HepG2 (cell line): Measurements from ENCODE around the gene GABRR3. TPM values are rescaled to one million over a fixed set of nuclear protein-coding genes. Genes with fewer than 3 reads are reported as not detected.

Experiments
- ATAC-seq: fragments of 200-7000 bp; cut with Tn5 transposase; 3 replicates; pipeline ENCODE4 v1.9.1; 2020; ENCODE audit warnings: mild to moderate bottlenecking, moderate library complexity
- BruUV-seq: library from RNA; stranded (reverse); fragments of 400-500 nt; replicated peaks from 2 replicates; lab custom pipeline; 2021; lab: Mats Ljungman, UMichigan
- CTCF ChIA-PET: fragments of 300-600 bp; formaldehyde crosslinking; extraction: SDS; loops from one replicate; lab custom pipeline; 2021; ENCODE audit warnings: low total read pairs, inconsistent platforms, low intra/inter-chr PET ratio; lab: Yijun Ruan, JAX
- POLR2A ChIA-PET: fragments of 350-600 bp; sonication (Branson Sonifier 250); formaldehyde crosslinking; loops from one replicate; lab custom pipeline; 2020; ENCODE audit warnings: antibody characterized with exemption, inconsistent platforms; lab: Yijun Ruan, JAX
- DNase-seq: peaks from one replicate; pipeline ENCODE4 v3.0.0-alpha.2; 2015; ENCODE audit warnings: low spot score
- FAIRE-seq: peaks from 3 replicates; lab custom pipeline; 2011; peaks lifted over from hg19 to GRCh38; lab: Jason Lieb, UNC
- H2AFZ ChIP-seq: one replicate; pipeline ENCODE4 v1.6.1; 2011; ENCODE audit warnings: low read length, inconsistent platforms
- H3K27ac ChIP-seq: fragments of 300-600 bp; 3 replicates; pipeline ENCODE4 v1.8.0; 2011; ENCODE audit warnings: mixed run types, mild to moderate bottlenecking, mixed read lengths, low read length, inconsistent platforms; ENCODE audit not compliant: insufficient read depth; ENCODE audit errors: extremely low read length
- H3K27me3 ChIP-seq, 2 experiments: fragments of 200-600 bp in 1 of 2; 2 replicates in 1 of 2; 3 replicates in 1 of 2; pipeline versions ENCODE4 v1.6.0 to v1.8.0; 2011; ENCODE audit warnings: low read length in 2 of 2, mild to moderate bottlenecking in 2 of 2, moderate library complexity in 2 of 2, inconsistent platforms in 1 of 2; ENCODE audit not compliant: insufficient read depth in 2 of 2, control insufficient read depth in 1 of 2
- H3K36me3 ChIP-seq, 2 experiments: fragments of 200-600 bp in 1 of 2; replicated peaks in 1 of 2; 2 replicates in 1 of 2; 3 replicates in 1 of 2; pipeline versions ENCODE4 v1.5.1 to v1.8.0; 2011; ENCODE audit warnings: low read length in 2 of 2, inconsistent platforms in 1 of 2; ENCODE audit not compliant: insufficient read depth in 2 of 2, control insufficient read depth in 1 of 2
- H3K4me1 ChIP-seq: 2 replicates; pipeline ENCODE4 v1.5.1; 2012; ENCODE audit warnings: low read length, inconsistent platforms; ENCODE audit not compliant: insufficient read depth
- H3K4me2 ChIP-seq: 2 replicates; pipeline ENCODE4 v1.6.0; 2011; ENCODE audit warnings: low read depth, low read length, inconsistent platforms
- H3K4me3 ChIP-seq, 3 experiments: fragments of 200-600 bp in 1 of 3; sonication (generic), shearing (Covaris generic) in 1 of 3; replicated peaks in 1 of 3; 2 replicates each; pipeline ENCODE4 v1.5.1; 2011 to 2016; ENCODE audit warnings: low read length in 3 of 3, inconsistent platforms in 2 of 3, low read depth in 2 of 3, mild to moderate bottlenecking in 2 of 3, control low read depth in 1 of 3, mixed read lengths in 1 of 3; ENCODE audit not compliant: insufficient read depth in 1 of 3
- H3K79me2 ChIP-seq: one replicate; pipeline ENCODE4 v1.6.1; 2011; ENCODE audit warnings: low read length, inconsistent platforms; ENCODE audit not compliant: insufficient read depth
- H3K9ac ChIP-seq: 2 replicates; pipeline ENCODE4 v1.6.0; 2011; ENCODE audit warnings: mild to moderate bottlenecking, low read depth, low read length, inconsistent platforms; ENCODE audit not compliant: insufficient read depth
- H3K9me3 ChIP-seq: 2 replicates; pipeline ENCODE4 v1.5.1; 2012; ENCODE audit warnings: mild to moderate bottlenecking, low read length
- H4K20me1 ChIP-seq: 2 replicates; pipeline ENCODE4 v1.6.0; 2011; ENCODE audit warnings: inconsistent platforms, mild to moderate bottlenecking, low read length, moderate library complexity; ENCODE audit not compliant: insufficient read depth
- EEA1 ChIP-seq: sonication (generic); formaldehyde crosslinking; IDR thresholded peaks from 2 replicates; pipeline ENCODE4 v1.5.1; 2020; ENCODE audit warnings: mild to moderate bottlenecking, missing genetic modification reagents, borderline replicate concordance
- POLR2G ChIP-seq: fragments of 200-400 bp; formaldehyde crosslinking; IDR thresholded peaks from 2 replicates; pipeline ENCODE4 v1.6.1; 2018; ENCODE audit warnings: mild to moderate bottlenecking, low read depth, low read length, moderate library complexity
- TSC22D2 ChIP-seq: sonication (generic); formaldehyde crosslinking; IDR thresholded peaks from 2 replicates; pipeline ENCODE4 v1.5.1; 2020; ENCODE audit warnings: missing genetic modification reagents, mild to moderate bottlenecking, borderline replicate concordance
- ZNF337 ChIP-seq: sonication (generic); formaldehyde crosslinking; IDR thresholded peaks from 2 replicates; pipeline ENCODE4 v1.5.1; 2020; ENCODE audit warnings: missing genetic modification reagents, low read depth, mild to moderate bottlenecking, borderline replicate concordance
- ZNF614 ChIP-seq: IDR thresholded peaks from 2 replicates; pipeline ENCODE4 v1.6.1; 2018; ENCODE audit warnings: missing biosample characterization, missing genetic modification reagents, inconsistent platforms, borderline replicate concordance
- ZNF629 ChIP-seq: sonication (generic); formaldehyde crosslinking; conservative IDR thresholded peaks from 2 replicates; pipeline ENCODE4 v1.5.0; 2020; ENCODE audit warnings: missing genetic modification reagents
- ZNF678 ChIP-seq: sonication (generic); formaldehyde crosslinking; IDR thresholded peaks from 2 replicates; pipeline ENCODE4 v1.4.0; 2020; ENCODE audit warnings: mild to moderate bottlenecking, missing genetic modification reagents
- WGBS: methylation state at CpG from one replicate; pipeline ENCODE4 v1.1.6; 2017; ENCODE audit warnings: low lambda C conversion rate; 5-methylcytosine and 5-hydroxymethylcytosine counted together
- in situ Hi-C: cut with HindIII; loops from 2 replicates; pipeline ENCODE4 v1.10.0; 2017; ENCODE audit warnings: low pct_unique_long_range_greater_than_20kb; ENCODE audit not compliant: extremely low pct_ligation_motif_present
- intact Hi-C: fragments of 100-400 bp; cut with micrococcal nuclease; formaldehyde crosslinking; loops from one replicate; pipeline ENCODE4 v1.10.0; 2022; ENCODE audit not compliant: unreplicated experiment
- polyA plus RNA-seq, 8 experiments: library from polyadenylated mRNA; depleted of rRNA in 3 of 8; stranded (reverse) in 7 of 8; unstranded in 1 of 8; fragments of >200 nt; fragmentation: Illumina TruSeq in 4 of 8; extraction: Trizol in 4 of 8; gene quantifications; 2 replicates each; pipeline versions ENCODE4 v1.2.1 to v1.2.3, GENCODE V29; 2011 to 2016; ENCODE audit warnings: low read depth in 4 of 8, missing spikeins in 1 of 8, mixed read lengths in 1 of 8; ENCODE audit not compliant: insufficient read depth in 1 of 8
- total RNA-seq, 5 experiments: library from RNA; depleted of rRNA; stranded (reverse); fragments of >200 nt; fragmentation: Illumina TruSeq; extraction: Trizol; gene quantifications; 2 replicates each; pipeline ENCODE4 v1.2.3, GENCODE V29; 2016; ENCODE audit warnings: low read depth in 1 of 5
- TF ChIP-seq, protein P1 (sequence below): sonication (generic); formaldehyde crosslinking; IDR thresholded peaks from 2 replicates; pipeline ENCODE4 v1.4.0; 2020; ENCODE audit warnings: missing genetic modification reagents, borderline replicate concordance

Gene GABRR3
- total and polyA plus RNA-seq, 2 of the 13 experiments (the other 11 are each of a cell fraction or from before 2014, with no cell fraction given) = 0.42 to 0.83 TPM

DNA sequence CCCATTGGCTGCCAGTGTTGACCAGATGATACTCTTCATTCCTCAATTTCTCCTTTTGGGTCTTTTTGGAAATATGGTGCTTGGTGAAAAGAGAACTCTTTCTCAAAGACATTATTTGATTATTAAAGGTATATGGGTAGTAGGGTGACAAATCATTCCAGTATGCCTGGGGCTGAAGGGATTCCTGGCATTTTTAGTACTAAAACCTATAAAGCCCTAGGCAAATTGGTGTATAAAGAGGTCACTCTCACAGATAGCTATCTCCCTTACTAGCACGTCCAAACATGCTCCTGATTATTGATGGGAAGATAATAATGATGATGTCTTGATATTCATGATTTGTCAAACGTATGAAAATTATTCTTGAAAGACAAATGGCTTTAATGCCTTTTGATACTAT is 1.1 kb downstream of the GABRR3 start:
- no peak for FAIRE-seq

More for the DNA sequence above, 1.1 kb downstream of the GABRR3 start:
- no peak for DNase-seq
- no peak overlapping the region for H3K4me2 ChIP-seq
- H3K79me2 ChIP-seq = no peaks in the 10 kb centered on the region
- no peak overlapping the region for H3K9ac ChIP-seq
- TF ChIP-seq ZNF678 (CRISPR knock-in tag) (no peak), EEA1 (CRISPR knock-in tag) (no peak), POLR2G (no peak), ZNF629 (no peak), TSC22D2 (CRISPR knock-in tag) (no peak), ZNF614 (no peak), ZNF337 (CRISPR knock-in tag) (no peak)
- TF ChIP-seq, protein P1, sequence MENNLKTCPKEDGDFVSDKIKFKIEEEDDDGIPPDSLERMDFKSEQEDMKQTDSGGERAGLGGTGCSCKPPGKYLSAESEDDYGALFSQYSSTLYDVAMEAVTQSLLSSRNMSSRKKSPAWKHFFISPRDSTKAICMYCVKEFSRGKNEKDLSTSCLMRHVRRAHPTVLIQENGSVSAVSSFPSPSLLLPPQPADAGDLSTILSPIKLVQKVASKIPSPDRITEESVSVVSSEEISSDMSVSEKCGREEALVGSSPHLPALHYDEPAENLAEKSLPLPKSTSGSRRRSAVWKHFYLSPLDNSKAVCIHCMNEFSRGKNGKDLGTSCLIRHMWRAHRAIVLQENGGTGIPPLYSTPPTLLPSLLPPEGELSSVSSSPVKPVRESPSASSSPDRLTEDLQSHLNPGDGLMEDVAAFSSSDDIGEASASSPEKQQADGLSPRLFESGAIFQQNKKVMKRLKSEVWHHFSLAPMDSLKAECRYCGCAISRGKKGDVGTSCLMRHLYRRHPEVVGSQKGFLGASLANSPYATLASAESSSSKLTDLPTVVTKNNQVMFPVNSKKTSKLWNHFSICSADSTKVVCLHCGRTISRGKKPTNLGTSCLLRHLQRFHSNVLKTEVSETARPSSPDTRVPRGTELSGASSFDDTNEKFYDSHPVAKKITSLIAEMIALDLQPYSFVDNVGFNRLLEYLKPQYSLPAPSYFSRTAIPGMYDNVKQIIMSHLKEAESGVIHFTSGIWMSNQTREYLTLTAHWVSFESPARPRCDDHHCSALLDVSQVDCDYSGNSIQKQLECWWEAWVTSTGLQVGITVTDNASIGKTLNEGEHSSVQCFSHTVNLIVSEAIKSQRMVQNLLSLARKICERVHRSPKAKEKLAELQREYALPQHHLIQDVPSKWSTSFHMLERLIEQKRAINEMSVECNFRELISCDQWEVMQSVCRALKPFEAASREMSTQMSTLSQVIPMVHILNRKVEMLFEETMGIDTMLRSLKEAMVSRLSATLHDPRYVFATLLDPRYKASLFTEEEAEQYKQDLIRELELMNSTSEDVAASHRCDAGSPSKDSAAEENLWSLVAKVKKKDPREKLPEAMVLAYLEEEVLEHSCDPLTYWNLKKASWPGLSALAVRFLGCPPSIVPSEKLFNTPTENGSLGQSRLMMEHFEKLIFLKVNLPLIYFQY = no peak
- H3K4me1 ChIP-seq = no peaks in the 10 kb centered on the region
- 2% methylated on average over 2 of the region's 2 CpGs for WGBS
- POLR2A ChIA-PET = no interaction called here
- peaks cover 0 to 3% of the 10 kb centered on the region in 2 experiments; a peak in 2 of 5 replicates for H3K27me3 ChIP-seq
- no TSS peak for BruUV-seq
- no peak for ATAC-seq
- no peak overlapping the region for H3K4me3 ChIP-seq
- intact Hi-C loops = loop anchor here (10.0 kb wide), 1 partner anchor 561 kb away; the partner anchor contains the start of gene CPOX
- CTCF ChIA-PET = no interaction called here
- H3K36me3 ChIP-seq = no peaks in the 10 kb centered on the region
- H2AFZ ChIP-seq = no peak overlapping the region
- no peaks in the 10 kb centered on the region for H3K9me3 ChIP-seq
- in situ Hi-C loops = loop anchor here (25.0 kb wide), 1 partner anchor 528 kb away; no protein-coding TSS in a partner anchor
- H4K20me1 ChIP-seq = no peaks in the 10 kb centered on the region
- no peak overlapping the region for H3K27ac ChIP-seq
